HG03108 (cell line): ENCODE measurements around the gene RCC1.
"Not testable (repeated sequence)": the region's sequence is repeated elsewhere in the genome, so short reads cannot be mapped to it uniquely, and the experiment has no call there.

Experiments used
- ATAC-seq: cut with Tn5 transposase; IDR thresholded peaks from one replicate; pipeline ENCODE4 v1.9.1; 2021; ENCODE audit warnings: moderate library complexity; ENCODE audit not compliant: unreplicated experiment

The RCC1 gene

DNA sequence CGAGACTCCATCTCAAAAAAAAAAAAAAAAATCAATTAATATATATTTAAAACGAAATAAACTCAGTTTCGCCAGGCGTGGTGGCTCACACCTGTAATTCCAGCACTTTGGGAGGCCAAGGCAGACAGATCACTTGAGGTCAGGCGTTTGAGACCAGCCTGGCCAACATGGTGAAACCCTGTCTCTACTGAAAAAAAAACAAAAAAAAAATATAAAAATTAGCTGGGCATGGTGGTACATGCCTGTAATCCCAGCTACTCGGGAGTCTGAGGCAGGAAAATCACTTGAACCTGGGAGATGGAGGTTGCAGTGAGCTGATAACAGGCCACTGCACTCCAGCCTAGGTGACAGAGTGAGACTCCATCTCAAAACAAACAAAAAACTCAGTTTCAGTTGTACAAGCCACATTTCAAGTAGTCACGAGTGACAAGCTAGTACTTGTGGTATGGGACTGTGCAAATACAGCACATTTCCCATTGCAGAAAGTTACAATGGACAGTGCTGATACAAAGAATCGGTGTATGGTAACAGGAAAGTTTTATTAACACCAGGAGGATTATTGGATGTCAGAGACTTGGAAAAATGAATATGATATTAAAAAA lies 35.7 kb downstream of the RCC1 start:
- not testable (repeated sequence) for ATAC-seq

DNA sequence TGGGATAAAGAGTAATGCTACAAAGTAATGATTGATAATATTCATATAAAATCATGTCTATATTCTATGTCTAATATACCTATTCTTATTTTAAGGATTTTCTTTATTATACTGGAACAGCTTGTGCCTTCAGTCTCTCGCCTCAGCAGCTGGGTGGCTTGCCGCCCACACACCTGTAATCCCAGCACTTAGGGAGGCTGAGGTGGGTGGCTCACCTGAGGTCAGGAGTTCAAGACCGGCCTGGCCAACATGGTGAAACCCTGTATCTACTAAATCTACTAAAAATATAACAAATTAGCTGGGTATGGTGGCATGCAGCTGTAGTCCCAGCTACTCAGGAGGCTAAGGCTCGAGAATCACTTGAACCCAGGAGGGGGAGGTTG lies 39.4 kb downstream of the RCC1 start:
- ATAC-seq = no peak

DNA sequence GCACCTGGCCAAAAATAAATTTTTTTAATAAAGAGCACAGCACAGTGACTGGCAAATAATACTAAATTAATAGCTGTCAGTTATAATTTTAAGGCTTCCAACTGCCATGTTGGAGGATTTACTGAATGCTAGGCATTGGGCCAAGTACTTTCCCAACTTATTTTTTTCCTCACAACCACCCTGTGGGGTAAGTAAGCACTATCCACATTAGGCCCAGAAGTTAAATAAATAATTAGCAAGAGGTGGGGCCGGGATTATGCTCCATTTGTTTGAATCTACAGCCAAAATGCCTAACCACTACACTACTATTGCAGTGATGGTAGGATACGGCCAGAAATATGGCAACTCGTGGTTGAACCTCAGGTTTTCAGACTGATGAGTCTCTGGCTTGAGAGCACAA lies 42.5 kb downstream of the RCC1 start:
- no peak for ATAC-seq

DNA sequence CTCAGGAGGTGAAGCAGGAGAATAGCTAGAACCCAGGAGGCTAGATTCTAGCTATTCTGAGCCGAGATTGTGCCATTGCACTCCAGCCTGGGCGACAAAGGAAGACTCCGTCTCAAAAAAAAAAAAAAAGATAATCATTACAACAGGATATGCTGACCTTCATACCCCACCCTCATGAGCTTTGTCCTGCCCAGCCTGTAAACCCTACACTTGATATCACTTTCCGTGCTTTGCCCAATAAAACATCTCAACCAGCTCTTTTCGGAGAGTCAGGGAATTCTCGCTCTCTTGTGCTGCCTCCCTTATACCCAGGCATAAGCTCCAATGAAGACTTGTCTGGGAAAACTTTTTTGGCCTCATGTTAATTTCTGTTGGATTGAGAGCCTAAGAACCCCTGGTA lies 45.5 kb downstream of the RCC1 start:
- ATAC-seq = no peak

DNA sequence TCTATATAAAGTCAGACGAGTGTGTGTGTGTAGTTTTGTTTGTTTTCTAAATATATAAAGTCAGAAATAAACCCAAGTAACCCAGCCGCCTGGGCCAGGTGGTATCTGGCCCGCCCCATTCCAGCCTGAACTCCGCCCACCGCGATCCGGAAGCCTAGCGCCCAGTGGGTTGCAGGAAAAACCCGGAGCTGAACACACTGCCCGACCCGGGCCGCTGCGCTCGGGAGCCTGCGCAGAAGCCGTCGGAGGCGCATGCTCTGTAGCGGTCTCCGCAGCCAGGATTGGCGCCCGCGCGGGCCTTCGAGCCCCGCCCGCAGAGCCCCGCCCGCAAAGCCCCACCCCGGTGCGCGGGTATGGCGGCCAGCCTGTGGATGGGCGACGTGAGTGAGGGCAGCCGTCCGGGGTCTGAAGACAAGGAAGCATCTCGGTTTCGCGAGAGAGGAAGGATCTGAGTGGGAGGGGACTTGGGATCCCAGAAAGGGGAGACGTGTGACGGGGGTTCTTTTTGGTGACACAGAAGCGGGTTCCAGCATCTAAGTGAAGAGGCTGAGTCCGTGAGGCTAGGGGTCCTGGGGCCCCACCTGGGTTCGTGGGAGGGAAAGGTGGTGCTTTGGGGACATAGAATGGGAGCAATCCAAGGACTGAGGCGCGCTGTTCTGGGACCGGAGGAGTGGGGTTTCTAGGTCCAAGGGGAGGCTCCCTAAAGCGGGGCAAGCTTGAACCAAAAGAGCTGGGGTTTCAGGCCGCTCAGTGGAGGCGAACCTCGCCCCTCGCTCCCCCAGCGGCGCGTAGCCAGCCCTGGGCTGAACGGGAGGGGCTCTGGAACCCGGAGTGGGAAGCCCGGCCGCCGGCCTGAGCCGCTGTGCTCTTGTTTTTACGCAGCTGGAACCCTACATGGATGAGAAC lies 47.2 kb downstream of the RCC1 start, which contains the start of gene TRNAU1AP:
Gene TRNAU1AP, plus strand, starts transcription at position 328 of the 906 bp plus-strand sequence. Its CDS starts 26 bp downstream, at position 354.
- ATAC-seq = peak; percentile 84

DNA sequence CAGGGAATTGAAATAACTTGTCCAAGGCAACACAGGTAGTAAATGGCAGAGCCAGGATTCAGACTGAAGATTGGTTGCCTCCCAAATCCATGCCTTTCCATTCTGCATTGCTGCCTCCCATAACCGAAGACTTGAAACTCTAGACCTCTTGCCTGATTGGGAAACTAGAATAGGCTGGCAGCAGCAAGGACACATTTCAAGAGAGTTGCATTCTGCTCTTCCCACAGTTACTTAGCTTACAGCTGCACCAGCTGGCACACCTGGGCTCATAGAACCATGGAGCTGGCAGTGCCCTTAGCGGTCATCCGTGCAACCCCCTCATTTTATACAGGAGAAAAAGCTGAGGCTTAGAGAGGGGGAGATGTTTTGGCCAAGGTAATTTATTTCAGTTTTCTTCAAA lies 55.0 kb downstream of the RCC1 start:
- no peak for ATAC-seq

DNA sequence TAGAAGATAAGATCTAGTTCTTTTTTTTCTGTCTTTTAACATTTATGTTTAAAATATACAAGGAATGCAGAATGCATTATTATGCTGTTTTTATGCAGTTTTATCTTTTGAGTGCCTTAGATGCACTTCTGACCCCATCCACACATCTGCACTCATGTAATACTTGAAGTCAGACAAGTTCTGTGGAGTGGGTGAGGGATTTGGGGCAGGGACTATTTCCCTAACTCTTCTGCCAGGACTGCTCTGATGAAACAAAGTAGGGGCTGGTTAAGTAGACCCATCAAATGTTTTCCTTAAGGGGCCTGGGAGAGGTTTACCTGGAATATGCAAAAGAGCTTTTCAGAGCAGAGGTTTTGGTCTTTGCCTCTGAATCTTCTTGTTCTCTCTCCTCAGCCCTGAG lies 58.5 kb downstream of the RCC1 start:
- ATAC-seq = no peak

DNA sequence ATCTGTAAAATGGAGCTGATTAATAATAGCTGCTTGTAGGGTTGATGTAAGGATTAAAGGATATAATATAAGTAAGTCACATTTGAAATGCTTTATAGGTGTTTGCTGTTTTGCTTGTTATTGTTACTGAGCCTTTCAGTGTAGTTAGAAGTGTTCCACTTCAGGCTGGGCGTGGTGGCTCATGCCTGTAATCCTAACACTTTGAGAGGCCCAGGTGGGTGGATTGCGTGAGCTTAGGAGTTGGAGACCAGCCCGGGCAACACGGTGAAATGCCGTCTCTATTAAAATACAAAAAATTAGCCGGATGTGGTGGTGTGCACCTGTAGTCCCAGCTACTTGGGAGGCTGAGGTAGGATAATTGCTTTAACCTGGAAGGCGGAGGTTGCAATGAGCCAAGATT lies 59.2 kb downstream of the RCC1 start:
- ATAC-seq = no peak

DNA sequence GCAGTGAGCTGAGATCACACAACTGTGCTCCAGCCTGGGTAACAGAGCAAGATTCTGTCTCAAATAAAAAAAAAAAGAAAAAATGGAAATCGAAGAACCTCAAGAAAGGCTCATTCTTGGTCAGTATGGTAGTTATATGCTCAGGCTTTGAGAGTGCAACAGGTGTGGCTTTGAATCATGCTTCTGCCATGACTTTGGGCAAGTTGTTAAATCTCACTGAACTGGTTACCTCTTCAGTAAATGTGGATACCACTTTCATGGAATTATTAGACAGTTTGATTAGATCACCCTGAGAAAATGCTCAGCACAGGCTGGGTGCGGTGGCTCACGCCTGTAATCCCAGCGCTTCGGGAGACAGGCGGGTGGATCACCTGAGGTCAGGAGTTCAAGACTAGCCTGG lies 59.9 kb downstream of the RCC1 start:
- no peak for ATAC-seq

DNA sequence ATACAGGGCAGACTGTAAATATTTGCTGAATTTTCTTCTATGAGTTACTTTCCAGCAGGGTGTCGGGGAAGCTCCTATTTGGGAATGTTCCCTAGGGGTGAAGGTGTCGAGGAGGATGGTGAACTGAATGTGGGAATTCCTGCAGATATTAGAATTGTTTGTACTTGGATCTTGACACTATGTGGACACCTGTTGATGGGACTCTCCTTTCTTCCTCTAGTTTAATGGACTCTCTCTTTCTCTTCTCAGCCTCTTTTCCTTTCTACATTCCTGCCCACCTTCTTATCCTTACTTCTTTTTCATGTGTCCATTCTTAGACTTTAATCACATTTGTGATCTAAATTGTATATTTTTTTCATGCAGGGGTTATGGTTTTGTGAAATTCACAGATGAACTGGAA lies 61.1 kb downstream of the RCC1 start:
- ATAC-seq = no peak

DNA sequence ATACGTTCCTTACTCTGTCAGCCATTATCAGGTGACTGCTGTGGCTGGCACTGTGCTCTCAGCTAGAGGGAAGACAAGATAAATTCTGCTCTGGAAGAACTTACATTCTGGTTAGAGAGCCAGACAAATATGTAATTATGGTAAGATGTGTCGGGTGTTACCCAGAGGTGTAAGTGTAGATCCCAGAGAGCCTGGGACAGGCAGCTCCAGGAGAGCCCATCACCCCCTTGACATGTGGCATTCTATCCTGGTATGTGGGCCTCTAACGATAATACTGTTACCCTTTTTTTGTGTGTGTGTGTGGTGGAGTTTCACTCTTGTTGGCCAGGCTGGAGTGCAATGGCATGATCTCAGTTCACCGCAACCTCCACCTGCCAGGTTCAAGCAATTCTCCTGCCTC lies 66.1 kb downstream of the RCC1 start:
- no peak for ATAC-seq

DNA sequence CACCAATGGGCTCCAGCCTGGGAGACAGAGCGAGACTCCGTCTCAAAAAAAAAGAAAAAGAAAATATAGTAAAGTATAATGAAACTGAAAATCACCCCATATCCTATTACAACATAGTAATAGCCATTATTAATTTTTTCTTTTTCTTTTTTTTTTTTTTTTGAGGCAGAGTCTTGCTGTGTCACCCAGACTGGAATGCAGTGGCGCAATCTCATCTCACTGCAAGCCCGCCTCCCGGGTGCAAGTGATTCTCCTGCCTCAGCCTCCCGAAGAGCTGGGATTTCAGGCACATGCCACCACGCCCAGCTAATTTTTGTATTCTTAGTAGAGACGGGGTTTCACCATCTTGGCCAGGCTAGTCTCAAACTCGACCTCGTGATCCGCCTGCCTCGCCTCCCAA lies 67.0 kb downstream of the RCC1 start:
- not testable (repeated sequence) for ATAC-seq

DNA sequence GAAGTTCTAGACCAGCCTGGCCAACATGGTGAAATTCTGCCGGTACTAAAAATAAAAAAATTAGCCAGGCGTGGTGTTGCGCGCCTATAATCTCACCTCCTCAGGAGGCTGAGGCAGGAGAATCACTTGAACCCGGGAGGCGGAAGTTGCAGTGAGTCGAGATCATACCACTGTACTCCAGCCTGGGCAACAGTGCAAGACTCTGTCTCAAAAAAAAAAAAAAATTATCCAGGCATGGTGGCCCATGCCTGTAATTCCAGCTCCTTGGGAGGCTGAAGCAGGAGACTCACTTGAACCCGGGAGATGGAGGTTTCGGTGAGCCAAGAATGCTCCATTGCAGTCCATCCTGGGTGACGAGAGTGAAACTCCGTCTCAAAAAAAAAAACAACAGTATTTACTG lies 67.7 kb downstream of the RCC1 start:
- ATAC-seq = no peak

DNA sequence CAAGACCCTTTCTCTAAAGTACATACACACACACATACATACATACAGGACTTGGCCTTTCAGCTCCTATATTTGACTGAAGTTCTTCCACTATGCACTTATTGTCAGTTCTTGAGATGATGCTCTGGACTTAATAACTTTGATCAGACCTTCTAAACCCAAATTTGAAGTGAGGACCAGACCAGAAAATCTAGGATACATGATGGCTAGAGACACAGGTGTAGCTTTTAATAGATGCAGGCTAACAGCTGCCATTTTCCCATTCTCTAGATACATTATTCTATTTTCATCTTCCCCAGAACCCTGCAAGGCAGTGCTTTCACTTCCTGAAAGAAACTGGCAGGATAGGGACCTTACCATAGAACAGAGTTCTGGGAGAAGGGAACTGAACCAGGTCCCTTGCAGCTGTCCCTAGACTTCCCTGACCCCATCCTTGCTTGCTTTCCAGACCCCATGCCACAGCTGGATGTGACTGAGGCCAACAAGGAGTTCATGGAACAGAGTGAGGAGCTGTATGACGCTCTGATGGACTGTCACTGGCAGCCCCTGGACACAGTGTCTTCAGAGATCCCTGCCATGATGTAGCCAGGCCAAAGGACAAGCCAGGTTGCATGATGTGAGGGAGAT lies 71.3 kb downstream of the RCC1 start:
- no peak for ATAC-seq

DNA sequence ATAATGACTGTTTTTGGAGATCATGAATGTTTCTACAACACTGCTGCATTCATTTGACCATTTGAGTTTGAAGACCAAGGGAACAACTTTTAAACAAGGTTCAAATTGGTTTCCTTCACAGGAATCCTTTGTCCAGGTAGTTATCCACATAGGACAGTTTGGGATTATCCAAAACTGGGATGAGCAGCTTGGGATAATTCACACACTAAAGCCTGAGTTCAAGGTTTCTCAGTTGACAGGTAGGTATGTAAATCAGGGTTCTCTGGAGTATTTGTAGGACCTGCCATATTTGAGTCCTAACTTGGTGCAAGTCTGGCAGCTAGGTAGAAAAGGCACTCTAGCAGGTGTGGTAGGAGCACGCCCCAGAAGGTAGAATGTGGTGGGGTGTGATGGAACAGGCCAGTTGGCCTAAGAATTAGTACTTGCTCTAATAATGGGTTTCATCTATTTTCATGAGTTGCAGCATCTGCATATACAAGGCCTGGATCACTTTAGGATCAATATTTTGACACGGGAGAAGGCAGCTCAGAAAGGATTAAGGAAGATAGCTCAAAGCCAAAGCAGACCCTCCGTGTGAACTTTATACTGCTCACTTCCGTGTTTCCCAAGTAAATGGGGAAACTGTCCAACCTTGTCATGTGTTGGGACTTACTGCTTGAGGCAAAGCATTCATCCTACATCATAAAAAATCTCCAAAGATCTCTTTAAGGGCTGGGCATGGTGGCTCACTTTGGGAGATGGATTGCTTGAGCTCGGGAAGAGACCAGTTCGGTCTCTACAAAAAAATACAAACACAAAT lies 72.1 kb downstream of the RCC1 start:
- ATAC-seq = no peak

DNA sequence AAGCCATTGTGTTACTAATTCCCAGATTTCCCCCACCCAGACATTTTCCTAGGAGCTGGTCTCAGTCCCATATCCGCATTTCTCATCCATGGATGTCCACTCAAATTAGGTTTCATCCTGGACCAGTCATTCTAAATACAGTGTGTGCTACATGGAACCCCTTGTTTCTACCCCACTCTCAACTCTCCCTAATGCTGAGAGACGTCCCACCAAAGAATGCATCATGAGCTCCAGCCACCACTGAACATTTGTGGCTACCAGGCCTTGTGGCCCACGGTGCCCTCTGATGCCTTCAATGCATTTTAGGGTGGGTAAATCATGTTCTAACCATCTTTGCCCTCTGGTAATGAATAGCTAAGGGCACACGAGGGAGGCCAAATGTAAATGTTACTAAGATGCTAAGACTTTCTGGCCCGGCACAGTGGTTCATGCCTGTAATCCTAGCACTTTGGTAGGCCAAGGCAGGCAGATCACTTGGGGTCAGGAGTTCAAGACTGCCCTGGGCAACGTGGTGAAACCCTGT lies 72.9 kb downstream of the RCC1 start:
- no peak for ATAC-seq

DNA sequence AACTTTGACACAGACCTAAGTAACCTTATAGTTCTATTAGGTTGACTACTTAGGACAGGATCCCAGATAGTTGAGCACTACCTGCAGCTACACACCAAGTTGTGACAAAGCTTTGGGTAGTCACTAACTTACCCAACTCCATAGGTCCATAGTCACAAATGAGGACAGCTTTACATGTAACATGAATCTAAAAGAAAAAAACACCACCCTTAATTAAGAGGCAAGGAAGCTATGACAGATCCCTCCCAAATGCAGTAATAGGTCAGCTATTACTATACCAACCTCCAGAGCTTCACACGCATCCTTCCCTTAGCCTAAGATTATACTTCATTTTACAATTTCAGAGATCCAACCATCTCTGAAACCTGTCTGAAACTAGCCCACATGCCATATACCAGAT lies 73.6 kb downstream of the RCC1 start:
- ATAC-seq = no peak

DNA sequence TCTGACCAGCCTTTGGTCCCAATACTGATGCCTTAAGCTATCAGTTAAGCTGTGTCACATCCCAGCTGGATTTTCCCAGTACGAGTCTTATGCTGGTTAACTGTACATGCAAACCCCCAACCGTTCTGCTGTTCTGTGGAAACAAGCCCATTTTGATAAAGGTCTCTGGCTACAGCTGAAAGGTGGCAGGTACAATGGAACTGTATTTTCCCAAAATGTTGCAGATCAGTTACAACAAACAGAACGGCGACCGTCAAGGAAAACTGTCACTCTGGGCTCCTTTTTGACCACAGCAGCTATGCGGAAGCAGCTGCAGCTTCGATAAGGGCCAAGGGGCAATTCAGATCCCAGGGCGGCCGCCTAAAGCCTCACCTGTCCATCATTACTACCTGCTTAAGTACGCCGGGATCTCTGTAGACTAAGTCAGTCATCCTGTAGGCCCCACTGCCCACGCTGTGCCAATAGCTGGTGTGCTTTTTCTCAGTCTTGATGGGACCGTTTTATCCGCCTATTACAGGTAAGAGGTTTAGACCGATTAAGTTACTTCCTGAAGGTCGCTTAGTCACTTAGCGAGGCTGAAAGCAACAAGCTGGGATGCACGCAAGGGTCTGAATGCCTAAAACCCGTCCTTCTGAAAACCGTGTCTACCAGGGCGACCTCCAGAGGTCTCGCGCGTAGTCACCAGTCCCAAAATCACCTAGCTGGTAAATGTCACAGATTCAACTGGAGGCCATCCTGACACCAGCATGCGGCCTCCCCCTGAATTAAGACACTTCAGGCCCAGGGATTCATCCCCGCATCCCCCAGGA lies 75.1 kb downstream of the RCC1 start:
- peak; percentile 8 for ATAC-seq

DNA sequence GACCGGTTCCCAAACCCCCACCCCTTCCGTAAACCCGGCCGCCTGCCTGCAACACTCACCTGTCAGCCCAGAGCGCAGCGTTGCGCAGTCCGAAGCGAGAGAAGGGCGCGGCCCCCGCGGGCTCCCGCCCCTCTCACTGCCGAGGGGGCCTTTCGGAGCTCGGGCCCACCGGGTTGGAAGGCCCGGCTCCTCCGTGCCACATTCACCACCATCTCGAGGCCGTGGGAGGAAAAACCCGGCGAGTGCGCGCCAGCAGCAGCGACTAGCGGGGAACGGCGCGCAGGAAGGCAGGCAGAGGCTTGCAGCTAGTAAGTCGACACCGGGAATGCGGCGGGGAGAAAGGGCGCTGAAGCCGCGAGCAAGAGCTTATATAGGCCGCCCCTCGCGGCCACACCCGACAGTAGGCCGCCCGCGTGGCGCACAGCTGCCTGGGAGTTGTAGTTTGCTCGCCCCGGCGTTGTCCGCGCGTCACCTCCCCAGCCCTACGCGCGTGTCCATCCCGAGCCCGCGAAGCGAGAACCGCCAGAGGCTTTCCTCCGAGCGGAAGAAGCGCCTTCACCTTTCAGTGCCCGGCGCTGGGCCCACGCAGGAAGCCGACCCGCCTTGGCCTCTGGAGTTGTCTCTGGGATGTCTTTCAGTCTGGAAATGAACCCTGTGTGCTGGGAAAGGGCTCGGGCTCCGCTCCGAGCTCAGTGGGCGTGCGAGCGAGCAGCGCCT lies 75.8 kb downstream of the RCC1 start:
- peak; percentile 85 for ATAC-seq

DNA sequence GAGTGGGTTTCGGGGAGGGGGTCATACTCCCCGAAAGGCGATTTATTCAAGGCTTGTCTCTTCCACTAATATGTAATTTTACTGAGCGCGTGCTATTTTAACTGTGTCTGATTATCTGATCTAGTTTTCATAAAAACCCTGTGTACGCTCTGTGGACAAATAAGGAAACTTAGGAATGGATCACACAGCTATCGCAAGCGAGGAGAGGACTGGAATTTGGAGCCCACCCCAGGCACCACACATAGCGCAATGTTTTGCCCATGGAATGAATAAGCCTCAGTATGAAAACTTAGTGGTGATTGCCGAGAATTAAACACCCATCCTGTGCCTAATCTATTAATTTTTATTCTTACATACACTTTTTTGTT lies 76.4 kb downstream of the RCC1 start:
- no peak for ATAC-seq
